NCI-H524 (cell line): ENCODE results near the gene SYCP2.
"Not testable (repeated sequence)": the region's sequence is repeated elsewhere in the genome, so short reads cannot be mapped to it uniquely, and the experiment has no call there.

Experiments used
- DNase-seq, 2 experiments: peaks; one replicate each; lab custom pipeline; 2025; lab: John Stamatoyannopoulos, UW

SYCP2 gene

GRCh38 chr20:59933296-59933848, at the start of gene SYCP2:
TSS of gene SYCP2 (minus strand) at chr20:59933637. CDS start at chr20:59922413, 11,224 bp downstream.
- peak in 1 of 2 experiments; percentile 58 for DNase-seq

GRCh38 chr20:59983076-59983475, 49.6 kb upstream of the SYCP2 start:
- no peak for DNase-seq

GRCh38 chr20:59977086-59977485, 43.6 kb upstream of the SYCP2 start:
- no peak for DNase-seq

- no peak for DNase-seq
Measured at GRCh38 chr20:59976156-59976782, 42.8 kb upstream of the SYCP2 start.

GRCh38 chr20:59972037-59972801, 38.8 kb upstream of the SYCP2 start:
- DNase-seq: no peak

- no peak for DNase-seq
Measured at GRCh38 chr20:59971428-59971827, 38.0 kb upstream of the SYCP2 start.

- no peak for DNase-seq
Measured at GRCh38 chr20:59966428-59966827, 33.0 kb upstream of the SYCP2 start.

GRCh38 chr20:59962155-59962554, 28.7 kb upstream of the SYCP2 start:
- DNase-seq: no peak

- DNase-seq: no peak
Measured at GRCh38 chr20:59961423-59961822, 28.0 kb upstream of the SYCP2 start.

- no peak for DNase-seq
Measured at GRCh38 chr20:59958626-59959025, 25.2 kb upstream of the SYCP2 start.

GRCh38 chr20:59958123-59958522, 24.7 kb upstream of the SYCP2 start, which contains the start of gene CDH26:
TSS of gene CDH26 (plus strand) at chr20:59958423. CDS start at chr20:59958727, 304 bp downstream.
- no peak for DNase-seq

- DNase-seq: not testable (repeated sequence)
Measured at GRCh38 chr20:59957568-59957967, 24.1 kb upstream of the SYCP2 start.

- DNase-seq: peak; percentile 40 to 64
Measured at GRCh38 chr20:59955131-59955796, 21.8 kb upstream of the SYCP2 start.

GRCh38 chr20:59954718-59955117, 21.3 kb upstream of the SYCP2 start:
- DNase-seq: no peak

- peak in 1 of 2 experiments; percentile 19 for DNase-seq
Measured at GRCh38 chr20:59949911-59950310, 16.5 kb upstream of the SYCP2 start.

- DNase-seq: peak; percentile 16 to 48
Measured at GRCh38 chr20:59948828-59949720, 15.6 kb upstream of the SYCP2 start.

- no peak for DNase-seq
Measured at GRCh38 chr20:59948212-59948611, 14.8 kb upstream of the SYCP2 start.

GRCh38 chr20:59947376-59947775, 13.9 kb upstream of the SYCP2 start:
- DNase-seq: no peak

GRCh38 chr20:59945731-59946130, 12.3 kb upstream of the SYCP2 start:
- DNase-seq: no peak

GRCh38 chr20:59945175-59945574, 11.7 kb upstream of the SYCP2 start:
- no peak for DNase-seq

GRCh38 chr20:59944726-59945125, 11.3 kb upstream of the SYCP2 start:
- no peak for DNase-seq
